ENCODE measurements around the gene LRBA.
A peak's percentile ranks its signal among the peaks of the same experiment; 100 is the strongest.

The LRBA gene

GRCh38 chr4:150582146-150582872 is 432.8 kb downstream of the LRBA start, which contains the start of gene MAB21L2:
Gene MAB21L2, plus strand, starts transcription at chr4:150582151. Its CDS starts 879 bp downstream, at chr4:150583030.
- peak within 1 kb of the TSS; percentile 86 for H3K27ac ChIP-seq (ENCODE audit: low read length, poor library complexity, severe bottlenecking)
- H3K18ac ChIP-seq (ENCODE audit: low read depth in 1 of 2, low read length in 2 of 2), result peak within 1 kb of the TSS; percentile 35 to 92
- H3K14ac ChIP-seq (ENCODE audit: low read length in 2 of 2), result peak within 1 kb of the TSS in 1 of 2 experiments; percentile 89
- DNase-seq, result peak; percentile 80
- H2BK5ac ChIP-seq (ENCODE audit: low read depth, low read length, poor library complexity, severe bottlenecking), result no peak within 1 kb of the TSS
- H3K4ac ChIP-seq (ENCODE audit: low read depth in 1 of 2, low read length in 2 of 2), result peak within 1 kb of the TSS in 1 of 2 experiments; percentile 59
- H3K23ac ChIP-seq (ENCODE audit: low read length in 2 of 2), result peak within 1 kb of the TSS in 1 of 2 experiments; percentile 72
- H3K79me1 ChIP-seq (replicated peaks; ENCODE audit: low read length, poor library complexity, severe bottlenecking), result peaks cover 2% of the 10 kb centered on the region
- H3K4me2 ChIP-seq (ENCODE audit: low read length, poor library complexity, severe bottlenecking), result peak within 1 kb of the TSS; percentile 92
- peak within 1 kb of the TSS in 1 of 2 experiments; percentile 95 for H2BK12ac ChIP-seq (ENCODE audit: low read length in 2 of 2)
- H2AK5ac ChIP-seq (ENCODE audit: low read length, severe bottlenecking), result no peak within 1 kb of the TSS
- H3K4me1 ChIP-seq (ENCODE audit: control insufficient read depth, insufficient read depth, low read depth, low read length), result peaks cover 14% of the 10 kb centered on the region
- peak within 1 kb of the TSS; percentile 48 for H4K91ac ChIP-seq (ENCODE audit: low read length)
- WGBS, result 1% methylated on average over 23 of the region's 27 CpGs
- H4K8ac ChIP-seq (ENCODE audit: low read length), result no peak within 1 kb of the TSS
- H2BK120ac ChIP-seq (ENCODE audit: low read depth, low read length), result no peak within 1 kb of the TSS
- no peak within 1 kb of the TSS for H3K9ac ChIP-seq (ENCODE audit: low read length)
- no peak within 1 kb of the TSS for H2BK15ac ChIP-seq (ENCODE audit: low read depth, poor library complexity, severe bottlenecking)
- peaks cover 19% of the 10 kb centered on the region for H3K9me3 ChIP-seq (ENCODE audit: control insufficient read depth, low read length)
- H3K36me3 ChIP-seq (ENCODE audit: control insufficient read depth in 1 of 2, insufficient read depth in 2 of 2, low read depth in 1 of 2, low read length in 2 of 2), result peaks cover 0 to 4% of the 10 kb centered on the region in 2 experiments
- H3K4me3 ChIP-seq (ENCODE audit: insufficient read depth in 1 of 2, low read depth in 1 of 2, low read length in 2 of 2), result peak within 1 kb of the TSS; percentile 35 to 64
- H3K27me3 ChIP-seq (ENCODE audit: control insufficient read depth in 1 of 2, insufficient read depth in 1 of 2, low read length in 2 of 2), result no peaks in the 10 kb centered on the region
- H2AFZ ChIP-seq (ENCODE audit: low read depth, low read length), result no peak within 1 kb of the TSS

- Histone ChIP-seq H2AK5ac (ENCODE audit: low read length, severe bottlenecking) (no peak overlapping the region), H3K27ac (ENCODE audit: low read length, poor library complexity, severe bottlenecking) (peak overlapping the region; percentile 86), H3K79me1 (replicated peaks; ENCODE audit: low read length, poor library complexity, severe bottlenecking) (peaks cover 2% of the 10 kb centered on the region), H2BK15ac (ENCODE audit: low read depth, poor library complexity, severe bottlenecking) (no peak overlapping the region), H3K27me3 (ENCODE audit: control insufficient read depth in 1 of 2, insufficient read depth in 1 of 2, low read length in 2 of 2) (no peaks in the 10 kb centered on the region), H3K23ac (ENCODE audit: low read length in 2 of 2) (no peak overlapping the region), H3K4me1 (ENCODE audit: control insufficient read depth, insufficient read depth, low read depth, low read length) (peaks cover 14% of the 10 kb centered on the region), H2BK5ac (ENCODE audit: low read depth, low read length, poor library complexity, severe bottlenecking) (no peak overlapping the region), H3K18ac (ENCODE audit: low read depth in 1 of 2, low read length in 2 of 2) (no peak overlapping the region), H3K4me3 (ENCODE audit: insufficient read depth in 1 of 2, low read depth in 1 of 2, low read length in 2 of 2) (peak overlapping the region in 1 of 2 experiments; percentile 53), H4K91ac (ENCODE audit: low read length) (no peak overlapping the region), H3K4ac (ENCODE audit: low read depth in 1 of 2, low read length in 2 of 2) (no peak overlapping the region), H3K36me3 (ENCODE audit: control insufficient read depth in 1 of 2, insufficient read depth in 2 of 2, low read depth in 1 of 2, low read length in 2 of 2) (peaks cover 0 to 4% of the 10 kb centered on the region in 2 experiments), H2AFZ (ENCODE audit: low read depth, low read length) (no peak overlapping the region), H2BK120ac (ENCODE audit: low read depth, low read length) (no peak overlapping the region), H3K9ac (ENCODE audit: low read length) (no peak overlapping the region), H4K8ac (ENCODE audit: low read length) (no peak overlapping the region), H3K14ac (ENCODE audit: low read length in 2 of 2) (no peak overlapping the region), H3K4me2 (ENCODE audit: low read length, poor library complexity, severe bottlenecking) (peak overlapping the region; percentile 92), H3K9me3 (ENCODE audit: control insufficient read depth, low read length) (peaks cover 19% of the 10 kb centered on the region), H2BK12ac (ENCODE audit: low read length in 2 of 2) (no peak overlapping the region)
- DNase-seq, result peak; percentile 96
- WGBS, result 2% methylated on average over 10 of the region's 13 CpGs
Measured at GRCh38 chr4:150581641-150582051, 433.4 kb downstream of the LRBA start.

GRCh38 chr4:150581056-150581605 is 434.0 kb downstream of the LRBA start:
- Histone ChIP-seq H3K23ac (ENCODE audit: low read length in 2 of 2) (no peak overlapping the region), H2BK120ac (ENCODE audit: low read depth, low read length) (no peak overlapping the region), H3K18ac (ENCODE audit: low read depth in 1 of 2, low read length in 2 of 2) (no peak overlapping the region), H2BK5ac (ENCODE audit: low read depth, low read length, poor library complexity, severe bottlenecking) (no peak overlapping the region), H2AFZ (ENCODE audit: low read depth, low read length) (no peak overlapping the region), H2AK5ac (ENCODE audit: low read length, severe bottlenecking) (no peak overlapping the region), H3K4me1 (ENCODE audit: control insufficient read depth, insufficient read depth, low read depth, low read length) (peaks cover 14% of the 10 kb centered on the region), H4K8ac (ENCODE audit: low read length) (no peak overlapping the region), H2BK15ac (ENCODE audit: low read depth, poor library complexity, severe bottlenecking) (no peak overlapping the region), H3K4me2 (ENCODE audit: low read length, poor library complexity, severe bottlenecking) (peak overlapping the region; percentile 92), H3K27me3 (ENCODE audit: control insufficient read depth in 1 of 2, insufficient read depth in 1 of 2, low read length in 2 of 2) (no peaks in the 10 kb centered on the region), H3K4ac (ENCODE audit: low read depth in 1 of 2, low read length in 2 of 2) (no peak overlapping the region), H3K27ac (ENCODE audit: low read length, poor library complexity, severe bottlenecking) (peak overlapping the region; percentile 51), H3K9me3 (ENCODE audit: control insufficient read depth, low read length) (peaks cover 19% of the 10 kb centered on the region), H2BK12ac (ENCODE audit: low read length in 2 of 2) (no peak overlapping the region), H3K9ac (ENCODE audit: low read length) (no peak overlapping the region), H3K4me3 (ENCODE audit: insufficient read depth in 1 of 2, low read depth in 1 of 2, low read length in 2 of 2) (no peak overlapping the region), H4K91ac (ENCODE audit: low read length) (no peak overlapping the region), H3K79me1 (replicated peaks; ENCODE audit: low read length, poor library complexity, severe bottlenecking) (peaks cover 2% of the 10 kb centered on the region), H3K14ac (ENCODE audit: low read length in 2 of 2) (no peak overlapping the region), H3K36me3 (ENCODE audit: control insufficient read depth in 1 of 2, insufficient read depth in 2 of 2, low read depth in 1 of 2, low read length in 2 of 2) (peaks cover 0 to 4% of the 10 kb centered on the region in 2 experiments)
- DNase-seq, result no peak
- whole genome bisulfite sequencing, result no CpG with 5 or more reads among the region's 7 CpGs

GRCh38 chr4:150580306-150580705 is 434.8 kb downstream of the LRBA start:
- Histone ChIP-seq H3K79me1 (replicated peaks; ENCODE audit: low read length, poor library complexity, severe bottlenecking) (peaks cover 2% of the 10 kb centered on the region), H3K4me3 (ENCODE audit: insufficient read depth in 1 of 2, low read depth in 1 of 2, low read length in 2 of 2) (peak overlapping the region in 1 of 2 experiments; percentile 69), H2BK120ac (ENCODE audit: low read depth, low read length) (no peak overlapping the region), H4K91ac (ENCODE audit: low read length) (no peak overlapping the region), H3K4ac (ENCODE audit: low read depth in 1 of 2, low read length in 2 of 2) (no peak overlapping the region), H3K4me1 (ENCODE audit: control insufficient read depth, insufficient read depth, low read depth, low read length) (peaks cover 14% of the 10 kb centered on the region), H2AFZ (ENCODE audit: low read depth, low read length) (no peak overlapping the region), H3K14ac (ENCODE audit: low read length in 2 of 2) (no peak overlapping the region), H2AK5ac (ENCODE audit: low read length, severe bottlenecking) (no peak overlapping the region), H3K9me3 (ENCODE audit: control insufficient read depth, low read length) (peaks cover 19% of the 10 kb centered on the region), H3K27ac (ENCODE audit: low read length, poor library complexity, severe bottlenecking) (no peak overlapping the region), H2BK12ac (ENCODE audit: low read length in 2 of 2) (no peak overlapping the region), H3K9ac (ENCODE audit: low read length) (peak overlapping the region; percentile 23), H3K18ac (ENCODE audit: low read depth in 1 of 2, low read length in 2 of 2) (no peak overlapping the region), H2BK15ac (ENCODE audit: low read depth, poor library complexity, severe bottlenecking) (no peak overlapping the region), H3K4me2 (ENCODE audit: low read length, poor library complexity, severe bottlenecking) (peak overlapping the region; percentile 83), H3K36me3 (ENCODE audit: control insufficient read depth in 1 of 2, insufficient read depth in 2 of 2, low read depth in 1 of 2, low read length in 2 of 2) (peaks cover 0 to 4% of the 10 kb centered on the region in 2 experiments), H2BK5ac (ENCODE audit: low read depth, low read length, poor library complexity, severe bottlenecking) (no peak overlapping the region), H3K27me3 (ENCODE audit: control insufficient read depth in 1 of 2, insufficient read depth in 1 of 2, low read length in 2 of 2) (no peaks in the 10 kb centered on the region), H3K23ac (ENCODE audit: low read length in 2 of 2) (no peak overlapping the region), H4K8ac (ENCODE audit: low read length) (no peak overlapping the region)
- 44% methylated on average over 9 of the region's 9 CpGs for WGBS
- no peak for DNase-seq
